ENCODE data around the gene MUC20.
"Not testable (repeated sequence)": the region's sequence is repeated elsewhere in the genome, so short reads cannot be mapped to it uniquely, and the experiment has no call there.

Gene MUC20

GRCh38 chr3:195708061-195708460, 12.7 kb upstream of the MUC20 start:
- no peak overlapping the region for H3K4me3 ChIP-seq (ENCODE audit: low read depth, low read length)
- no peak for DNase-seq (ENCODE audit: low read depth)

GRCh38 chr3:195708626-195709481, 11.9 kb upstream of the MUC20 start:
- H3K4me3 ChIP-seq (ENCODE audit: low read depth, low read length), result no peak overlapping the region

GRCh38 chr3:195709676-195710085, 11.1 kb upstream of the MUC20 start:
- no peak for DNase-seq (ENCODE audit: low read depth)
- H3K4me3 ChIP-seq (ENCODE audit: low read depth, low read length), result no peak overlapping the region

More at GRCh38 chr3:195708626-195709481, 11.9 kb upstream of the MUC20 start:
- DNase-seq (ENCODE audit: low read depth), result no peak

GRCh38 chr3:195710126-195710905, 10.5 kb upstream of the MUC20 start:
- DNase-seq (ENCODE audit: low read depth); H3K4me3 ChIP-seq (ENCODE audit: low read depth, low read length): not testable (repeated sequence)

- H3K4me3 ChIP-seq (ENCODE audit: low read depth, low read length); DNase-seq (ENCODE audit: low read depth): not testable (repeated sequence)
Observed at GRCh38 chr3:195711091-195711812, 9.5 kb upstream of the MUC20 start.

- H3K4me3 ChIP-seq (ENCODE audit: low read depth, low read length), result no peak overlapping the region
- DNase-seq (ENCODE audit: low read depth), result no peak
Observed at GRCh38 chr3:195711813-195712534, 8.8 kb upstream of the MUC20 start.

- DNase-seq (ENCODE audit: low read depth); H3K4me3 ChIP-seq (ENCODE audit: low read depth, low read length): not testable (repeated sequence)
Observed at GRCh38 chr3:195712535-195712910, 8.3 kb upstream of the MUC20 start.

GRCh38 chr3:195713150-195713549, 7.6 kb upstream of the MUC20 start:
- H3K4me3 ChIP-seq (ENCODE audit: low read depth, low read length); DNase-seq (ENCODE audit: low read depth): not testable (repeated sequence)

GRCh38 chr3:195714380-195715011, 6.3 kb upstream of the MUC20 start:
- no peak for DNase-seq (ENCODE audit: low read depth)
- H3K4me3 ChIP-seq (ENCODE audit: low read depth, low read length), result no peak overlapping the region

- no peak for DNase-seq (ENCODE audit: low read depth)
- H3K4me3 ChIP-seq (ENCODE audit: low read depth, low read length), result no peak overlapping the region
Observed at GRCh38 chr3:195715134-195715533, 5.6 kb upstream of the MUC20 start.

GRCh38 chr3:195715583-195716266, 5.1 kb upstream of the MUC20 start:
- H3K4me3 ChIP-seq (ENCODE audit: low read depth, low read length), result no peak overlapping the region
- DNase-seq (ENCODE audit: low read depth), result no peak

- no peak for DNase-seq (ENCODE audit: low read depth)
- H3K4me3 ChIP-seq (ENCODE audit: low read depth, low read length), result no peak overlapping the region
Observed at GRCh38 chr3:195717416-195717815, 3.4 kb upstream of the MUC20 start.

- no peak overlapping the region for H3K4me3 ChIP-seq (ENCODE audit: low read depth, low read length)
- DNase-seq (ENCODE audit: low read depth), result no peak
Observed at GRCh38 chr3:195717852-195718476, 2.8 kb upstream of the MUC20 start.

GRCh38 chr3:195718477-195718984, 2.2 kb upstream of the MUC20 start:
- no peak for DNase-seq (ENCODE audit: low read depth)
- no peak overlapping the region for H3K4me3 ChIP-seq (ENCODE audit: low read depth, low read length)

- H3K4me3 ChIP-seq (ENCODE audit: low read depth, low read length); DNase-seq (ENCODE audit: low read depth): not testable (repeated sequence)
Observed at GRCh38 chr3:195719514-195720254, 1.1 kb upstream of the MUC20 start.

GRCh38 chr3:195722139-195722995, 1.6 kb downstream of the MUC20 start:
- H3K4me3 ChIP-seq (ENCODE audit: low read depth, low read length); DNase-seq (ENCODE audit: low read depth): not testable (repeated sequence)

All from skeletal muscle cell (primary cell).